Activated T-cell treated with anti-CD3 and anti-CD28 coated beads, Interleukin-2, amount 50 U/mL, for 1 hour (primary cell): ENCODE data around the gene PHLDA3.

ENCODE experiments used
- DNase-seq: peaks from one replicate; pipeline ENCODE4 v3.0.0-alpha.2; 2020

PHLDA3 gene

GRCh38 chr1:201460814-201461644 lies 8.0 kb downstream of the PHLDA3 start:
- no peak for DNase-seq

DNA sequence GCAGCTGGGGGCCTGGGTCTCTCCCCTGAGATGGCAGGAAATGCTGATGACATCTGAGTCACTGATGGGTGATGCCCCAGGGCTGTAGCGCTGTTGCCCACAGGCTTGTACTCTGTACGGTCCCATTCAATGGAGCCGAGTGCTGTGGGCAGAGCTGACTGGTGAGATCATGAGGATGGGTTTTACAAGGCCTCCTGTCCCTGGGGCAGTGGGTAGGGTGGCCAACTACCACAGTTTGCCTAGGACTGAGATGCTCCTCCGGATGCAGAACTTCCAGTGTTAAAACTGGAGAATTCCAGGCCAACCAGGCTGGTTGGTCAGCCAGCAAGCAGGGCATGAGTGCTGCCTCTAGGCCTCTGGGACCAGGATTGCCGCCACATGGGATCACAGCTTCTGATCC lies 9.2 kb downstream of the PHLDA3 start:
- DNase-seq = no peak

- no peak for DNase-seq
These were observed 9.9 kb downstream of the PHLDA3 start for GRCh38 chr1:201459052-201459451.

DNA sequence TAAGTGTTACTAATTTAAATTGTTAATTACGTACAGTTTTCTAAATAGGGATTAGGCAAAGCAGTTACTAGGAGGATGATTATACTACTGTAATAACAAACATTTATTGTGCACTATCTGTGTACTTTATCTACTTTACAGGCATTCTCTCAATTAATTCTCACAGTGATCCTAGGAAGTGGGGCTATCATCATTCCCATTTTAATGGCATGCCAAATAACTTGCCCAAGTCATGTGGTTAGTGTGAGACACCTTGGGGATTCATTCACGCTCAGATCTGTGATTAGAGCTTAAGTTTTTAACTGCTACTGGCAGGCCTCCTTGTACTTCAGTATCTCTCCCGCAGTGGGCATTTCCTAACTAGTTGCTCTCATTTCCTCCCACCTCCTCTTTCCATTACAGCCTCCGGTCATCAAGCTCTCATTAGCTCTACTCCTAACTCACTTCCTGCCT lies 11.5 kb downstream of the PHLDA3 start:
- DNase-seq = no peak

DNA sequence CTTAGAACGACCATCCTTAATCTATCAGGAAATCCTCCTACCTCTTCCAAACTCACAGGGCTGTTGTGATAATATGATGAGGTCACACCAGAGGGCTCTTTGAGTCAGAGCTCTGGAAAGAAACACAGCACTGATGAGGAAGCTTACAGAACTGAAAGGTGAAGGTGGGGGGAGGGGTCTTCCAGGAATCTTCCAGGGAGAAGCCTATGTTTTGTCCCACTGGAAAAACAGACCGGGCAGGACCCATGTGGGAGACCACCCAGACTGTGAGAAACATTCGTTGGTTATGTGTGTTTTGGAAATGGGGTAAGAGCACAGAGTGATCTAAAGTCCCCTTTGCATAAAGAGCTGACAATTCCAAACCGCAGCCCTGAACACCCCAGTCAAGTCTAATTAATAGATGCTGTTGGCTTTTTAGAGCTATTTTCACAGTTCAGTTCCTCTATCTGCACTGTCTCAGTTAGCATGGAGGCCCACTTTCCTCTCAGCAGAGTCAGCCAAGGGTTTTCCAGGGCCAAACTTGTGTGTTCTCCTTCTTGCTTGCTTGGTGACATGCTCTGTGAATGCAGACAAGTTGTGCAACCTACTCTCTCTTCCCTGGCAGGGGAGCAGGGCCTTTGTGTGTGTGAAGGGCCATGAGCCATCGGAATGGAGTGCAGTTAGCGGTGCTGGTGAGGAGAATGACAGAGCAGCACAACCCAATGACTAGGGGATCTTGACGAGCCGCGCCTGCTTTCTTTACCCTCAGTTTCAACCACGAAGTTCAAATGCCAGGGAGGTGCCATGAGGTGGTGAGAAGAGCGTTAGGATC lies 12.3 kb downstream of the PHLDA3 start:
- DNase-seq = no peak

- no peak for DNase-seq
These were observed 13.9 kb downstream of the PHLDA3 start for GRCh38 chr1:201455098-201455497.

- no peak for DNase-seq
These were observed 14.4 kb downstream of the PHLDA3 start for GRCh38 chr1:201454608-201455007.

DNA sequence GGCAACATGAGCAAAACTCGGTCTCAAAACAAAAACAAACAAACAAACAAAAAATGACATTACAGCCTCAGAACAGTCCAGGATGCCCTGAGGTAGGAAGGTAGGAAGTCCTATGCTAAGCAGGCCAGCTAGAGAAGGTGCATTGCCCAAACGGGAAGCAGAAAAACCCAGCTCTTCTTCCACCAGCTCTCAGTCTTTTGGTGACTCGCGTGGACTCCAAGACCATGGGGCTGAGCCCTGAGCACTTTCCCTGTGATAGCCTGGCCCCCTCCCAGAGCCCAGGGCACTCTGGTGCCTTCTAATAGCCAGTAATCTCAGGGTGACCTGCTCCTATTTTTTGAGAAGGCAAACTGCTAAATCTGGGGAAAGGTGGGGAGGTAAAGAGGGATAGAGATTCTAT lies 16.1 kb downstream of the PHLDA3 start:
- DNase-seq = no peak

- DNase-seq = no peak
These were observed 18.2 kb downstream of the PHLDA3 start for GRCh38 chr1:201450721-201451291.

DNA sequence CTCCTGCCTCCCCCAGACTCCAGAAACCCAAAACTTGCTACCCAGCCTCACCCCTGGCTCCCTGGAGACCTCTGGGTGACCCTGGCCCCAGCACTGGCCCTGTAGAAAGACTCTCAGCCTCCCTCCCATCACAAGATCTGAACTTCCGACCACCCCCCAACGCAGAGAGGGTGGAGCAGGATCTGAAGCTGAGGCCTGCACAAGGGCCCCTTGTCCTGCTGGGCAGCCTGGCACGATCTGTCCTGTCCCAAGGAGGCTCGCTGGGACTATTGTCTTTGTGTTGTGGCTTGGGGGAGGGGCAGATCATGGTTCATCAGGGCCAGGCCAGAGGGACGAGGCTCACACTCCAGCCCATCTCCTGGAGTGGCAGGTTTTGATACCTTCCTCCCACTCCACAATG lies 20.0 kb downstream of the PHLDA3 start:
- DNase-seq = no peak

DNA sequence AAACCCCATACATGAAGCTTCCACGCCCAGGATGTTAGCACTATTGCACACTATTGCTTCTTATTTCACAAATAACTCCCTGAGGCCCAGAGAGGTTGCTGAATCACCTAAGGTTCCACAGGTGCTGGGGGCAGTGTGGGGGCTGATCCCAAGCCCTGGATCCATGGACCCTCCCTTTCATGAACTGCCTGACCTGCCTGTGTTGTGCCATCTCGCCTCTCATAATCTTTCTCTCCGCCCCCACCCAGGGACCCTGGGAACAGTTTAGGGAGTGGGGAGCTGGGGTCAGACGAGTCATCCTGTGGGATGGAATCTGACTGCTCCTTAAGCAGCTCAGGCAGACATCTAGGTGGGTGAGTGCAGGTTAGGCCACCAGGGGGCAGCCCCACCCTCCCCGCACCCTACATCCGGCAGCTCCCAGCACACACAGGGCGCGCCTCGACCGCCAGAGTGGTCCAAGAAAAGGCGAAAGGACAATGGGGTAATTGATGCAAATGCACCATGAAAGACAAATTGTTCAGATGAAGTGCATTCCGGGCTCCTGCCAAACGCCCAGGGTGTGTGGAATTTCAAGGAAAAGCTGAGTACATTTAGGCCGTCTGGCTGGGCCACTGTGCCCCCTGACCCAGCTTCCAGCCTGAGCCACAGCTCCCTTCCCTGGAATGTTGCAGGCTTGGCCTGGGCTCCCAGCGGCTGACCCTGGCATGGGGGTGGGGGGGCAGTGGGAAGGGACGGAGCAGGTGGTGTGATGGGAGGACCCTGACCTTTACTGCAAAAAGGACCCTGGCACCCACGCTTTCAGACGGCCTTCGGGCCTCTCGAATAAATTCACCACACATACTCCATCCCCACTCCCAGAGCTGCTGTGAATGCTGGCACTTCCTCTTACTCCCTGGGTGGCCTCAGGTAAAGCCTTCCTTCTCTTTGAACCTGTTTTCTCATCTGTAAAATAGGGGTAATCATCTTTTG lies 20.8 kb downstream of the PHLDA3 start:
- DNase-seq = peak; percentile 60

- no peak for DNase-seq
These were observed 23.7 kb downstream of the PHLDA3 start for GRCh38 chr1:201445310-201445709.

DNA sequence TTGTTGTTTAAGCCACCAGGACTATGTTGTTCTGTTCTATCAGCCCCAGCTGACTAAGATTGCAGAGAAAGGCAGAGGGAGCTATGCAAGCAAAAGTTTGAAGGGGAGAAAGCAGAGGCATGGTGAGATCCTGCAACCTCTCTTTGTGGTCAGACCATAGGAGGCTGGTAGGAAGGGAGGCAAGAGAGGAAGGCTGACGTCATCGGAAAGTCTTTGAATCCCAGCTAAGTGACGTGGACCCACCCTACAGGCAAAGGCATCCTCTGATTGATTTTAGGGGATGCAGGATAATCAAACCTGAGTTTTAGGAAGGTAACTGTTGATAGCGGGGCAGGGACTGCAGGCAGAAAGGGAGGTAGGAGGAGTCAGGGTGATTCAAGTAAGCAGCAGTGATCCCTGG lies 24.2 kb downstream of the PHLDA3 start:
- DNase-seq = no peak

DNA sequence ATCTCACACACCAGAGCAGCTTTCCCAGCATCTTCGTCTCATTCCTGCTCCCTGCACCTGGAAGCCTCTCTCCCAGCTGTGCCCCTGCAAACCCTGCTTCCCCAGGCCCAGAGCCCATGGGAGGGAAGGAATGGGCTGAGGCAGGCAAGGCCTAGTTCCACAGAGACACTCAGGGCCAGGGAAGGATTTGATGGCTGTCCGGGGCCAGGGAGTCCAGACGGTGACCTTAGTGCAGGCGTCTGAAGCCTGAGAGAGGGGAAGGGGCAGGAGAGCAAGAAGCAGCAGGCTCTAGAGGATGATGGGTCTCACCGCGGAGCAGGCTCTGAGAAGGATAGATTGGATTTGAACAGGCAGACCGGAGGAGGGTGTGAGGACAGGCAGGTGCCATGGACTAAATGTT lies 25.2 kb downstream of the PHLDA3 start:
- DNase-seq = no peak

DNA sequence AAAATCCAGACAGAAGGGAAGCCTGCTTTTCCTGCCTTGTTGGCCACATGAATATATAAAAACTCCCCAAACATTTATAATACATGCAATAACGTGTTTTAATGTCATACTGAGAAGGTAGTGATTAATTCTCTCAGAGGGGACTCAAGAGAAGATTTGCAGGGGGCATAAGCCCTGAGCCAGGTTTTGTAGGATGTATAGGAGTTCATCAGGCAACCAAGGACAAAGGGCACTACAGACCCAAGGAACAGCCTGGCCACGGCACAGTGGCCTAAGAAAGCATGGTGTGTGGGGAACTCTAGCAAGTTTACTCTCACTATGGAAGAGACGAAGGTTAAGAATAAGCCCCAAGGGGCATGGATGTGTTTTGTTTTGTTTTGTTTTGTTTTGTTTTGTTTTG lies 32.0 kb downstream of the PHLDA3 start:
- no peak for DNase-seq

DNA sequence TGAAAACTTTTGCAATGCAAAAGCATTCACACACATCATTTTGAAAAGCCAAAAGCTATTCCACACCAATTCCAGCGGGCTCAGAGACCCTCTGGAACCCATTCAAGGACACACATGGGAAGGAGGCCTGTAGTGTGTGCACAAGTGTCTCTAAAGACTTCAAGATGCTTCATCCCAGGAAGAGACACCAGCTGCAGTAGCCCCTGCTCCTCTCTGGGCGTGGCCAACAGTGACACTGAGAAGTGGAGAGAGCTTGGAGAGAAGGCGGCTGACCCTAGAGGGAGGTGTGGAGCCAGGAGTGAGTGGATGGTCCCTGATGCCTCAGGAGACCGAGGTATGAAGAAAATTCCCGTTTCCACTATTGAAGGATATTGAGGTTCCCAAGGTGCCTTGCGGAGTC lies 32.6 kb downstream of the PHLDA3 start:
- no peak for DNase-seq

DNA sequence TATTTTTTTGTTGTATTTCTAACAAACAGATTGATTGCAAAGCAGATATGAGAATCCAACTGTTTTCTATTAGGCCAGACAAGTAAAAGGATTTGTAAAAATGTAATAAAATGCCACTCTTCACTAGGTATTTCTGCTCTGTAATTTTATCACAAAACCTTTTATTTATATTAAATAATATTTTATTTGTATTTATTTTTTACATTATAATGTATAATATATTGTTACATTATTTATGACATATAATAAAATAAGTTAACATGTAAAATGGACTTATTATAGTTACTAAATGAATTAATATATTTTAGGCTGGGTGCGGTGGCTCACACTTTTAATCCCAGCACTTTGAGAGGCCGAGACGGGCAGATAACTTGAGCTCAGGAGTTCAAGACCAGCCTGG lies 34.7 kb downstream of the PHLDA3 start:
- DNase-seq = no peak

DNA sequence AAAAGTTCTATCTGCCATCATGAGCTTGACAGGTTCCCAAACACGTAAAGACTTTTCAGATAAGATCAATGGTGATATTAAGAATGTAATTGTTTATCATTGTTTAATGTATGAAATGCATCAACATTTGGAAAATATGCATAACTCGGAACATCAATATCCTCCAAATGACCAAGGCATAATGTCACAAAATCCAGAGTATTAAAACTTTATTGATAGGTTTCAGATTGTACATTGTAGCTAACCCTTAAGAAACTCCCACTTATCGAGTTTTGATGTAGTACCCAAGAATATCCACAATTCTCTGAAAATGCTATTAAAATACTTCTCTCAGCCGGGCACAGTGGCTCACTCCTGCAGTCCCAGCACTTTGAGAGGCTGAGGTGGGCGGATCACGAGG lies 35.4 kb downstream of the PHLDA3 start:
- DNase-seq = no peak

- no peak for DNase-seq
These were observed 38.2 kb downstream of the PHLDA3 start for GRCh38 chr1:201430776-201431175.

GRCh38 chr1:201429736-201430501 lies 39.1 kb downstream of the PHLDA3 start:
- no peak for DNase-seq

DNA sequence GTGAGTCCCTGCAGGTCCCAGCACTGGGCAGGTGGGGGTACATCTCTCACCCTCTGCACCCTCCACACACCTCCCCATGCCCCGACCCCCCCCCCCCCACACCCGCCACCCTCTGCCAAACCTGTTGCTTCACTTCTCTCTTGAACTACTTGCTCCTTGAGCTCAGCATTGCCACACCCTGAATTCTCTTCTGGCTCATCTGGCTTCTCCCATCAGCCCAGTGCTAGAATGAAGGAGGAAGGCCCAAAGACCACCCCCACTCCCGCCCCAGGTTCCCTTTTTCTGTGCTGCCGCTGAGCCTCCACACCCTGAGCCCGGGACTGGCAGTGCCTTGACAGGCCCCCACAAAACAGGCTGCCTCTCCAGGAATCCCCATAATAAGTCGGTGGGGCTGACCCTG lies 41.0 kb downstream of the PHLDA3 start:
- no peak for DNase-seq
